PC-3 (cell line): ENCODE results near the gene KRTAP2-3. TPM values are rescaled to one million over a fixed set of nuclear protein-coding genes. Genes with fewer than 3 reads are reported as not detected.
"Not testable (repeated sequence)": the region's sequence is repeated elsewhere in the genome, so short reads cannot be mapped to it uniquely, and the experiment has no call there.

ENCODE experiments used
- ATAC-seq: fragments of 200-7000 bp; cut with Tn5 transposase; 2 replicates; pipeline ENCODE4 v1.9.1; 2020; ENCODE audit warnings: mild to moderate bottlenecking, moderate library complexity
- BruUV-seq: library from RNA; stranded (reverse); fragments of 400-500 nt; replicated peaks from 2 replicates; lab custom pipeline; 2021; lab: Mats Ljungman, UMichigan
- CTCF ChIA-PET: fragments of 300-600 bp; sonication (Branson Sonifier 250); formaldehyde crosslinking; loops from one replicate; lab custom pipeline; 2022; ENCODE audit warnings: antibody characterized with exemption; lab: Charles Lee
- POLR2A ChIA-PET: fragments of 300-600 bp; sonication (Branson Sonifier 250); formaldehyde crosslinking; loops from one replicate; lab custom pipeline; 2022; ENCODE audit warnings: antibody characterized with exemption; ENCODE audit not compliant: unreplicated experiment; lab: Charles Lee
- DNase-seq: peaks from one replicate; pipeline ENCODE4 v3.0.0-alpha.2; 2015
- H2AFZ ChIP-seq: fragments of 300-600 bp; sonication (generic); 2 replicates; pipeline ENCODE4 v1.6.0; 2016; ENCODE audit warnings: antibody characterized with exemption, low read length
- H3F3A ChIP-seq: fragments of 300-600 bp; sonication (generic); one replicate; pipeline ENCODE4 v1.6.0; 2017; ENCODE audit warnings: antibody characterized with exemption, low read length, control low read depth, mild to moderate bottlenecking; ENCODE audit not compliant: unreplicated experiment
- H3K27ac ChIP-seq: fragments of 300-600 bp; sonication (generic); 2 replicates; pipeline ENCODE4 v1.5.1; 2016; ENCODE audit warnings: mild to moderate bottlenecking, low read length
- H3K27me3 ChIP-seq: fragments of 300-600 bp; sonication (generic); 2 replicates; pipeline ENCODE4 v1.6.1; 2016; ENCODE audit warnings: low read length, mixed read lengths
- H3K36me3 ChIP-seq: fragments of 300-600 bp; sonication (generic); 2 replicates; pipeline ENCODE4 v1.6.1; 2016; ENCODE audit warnings: low read depth, mixed run types, low read length, mixed read lengths
- H3K4me1 ChIP-seq: fragments of 300-600 bp; sonication (generic); 2 replicates; pipeline ENCODE4 v1.5.1; 2016; ENCODE audit warnings: low read length; ENCODE audit not compliant: insufficient read depth
- H3K4me2 ChIP-seq: fragments of 300-600 bp; sonication (generic); 2 replicates; pipeline ENCODE4 v1.6.0; 2016; ENCODE audit warnings: low read length
- H3K4me3 ChIP-seq: fragments of 300-600 bp; sonication (generic); 2 replicates; pipeline ENCODE4 v1.5.1; 2016; ENCODE audit warnings: mild to moderate bottlenecking, low read length, mixed read lengths
- H3K79me2 ChIP-seq: fragments of 300-600 bp; sonication (generic); 2 replicates; pipeline ENCODE4 v1.6.1; 2017; ENCODE audit warnings: low read length, mixed read lengths
- H3K9ac ChIP-seq: fragments of 300-600 bp; sonication (generic); 2 replicates; pipeline ENCODE4 v1.6.0; 2016; ENCODE audit warnings: mild to moderate bottlenecking, low read length
- H3K9me2 ChIP-seq: fragments of 300-600 bp; sonication (generic); replicated peaks from 2 replicates; pipeline ENCODE4 v1.6.1; 2016; ENCODE audit warnings: mixed run types, low read length, mixed read lengths
- H3K9me3 ChIP-seq: fragments of 300-600 bp; sonication (generic); 2 replicates; pipeline ENCODE4 v1.6.1; 2016; ENCODE audit warnings: low read length, mixed read lengths
- H4K20me1 ChIP-seq: fragments of 300-600 bp; sonication (generic); 2 replicates; pipeline ENCODE4 v1.6.1; 2016; ENCODE audit warnings: low read length, mixed read lengths
- EZH2 ChIP-seq: fragments of 300-600 bp; sonication (generic); IDR thresholded peaks from one replicate; pipeline ENCODE4 v1.6.1; 2017; ENCODE audit warnings: antibody characterized with exemption, mild to moderate bottlenecking, low read length; ENCODE audit not compliant: unreplicated experiment
- EZH2phosphoT487 ChIP-seq: fragments of 300-600 bp; sonication (generic); IDR thresholded peaks from 2 replicates; pipeline ENCODE4 v1.6.1; 2018; ENCODE audit warnings: mild to moderate bottlenecking, antibody characterized with exemption, low read length, borderline replicate concordance
- intact Hi-C: fragments of 100-400 bp; cut with micrococcal nuclease; formaldehyde crosslinking; loops from 2 replicates; pipeline ENCODE4 v1.9.0; 2023
- total RNA-seq: library from RNA; depleted of rRNA; stranded (reverse); fragments of >200 nt; gene quantifications from 2 replicates; pipeline ENCODE4 v1.2.3, GENCODE V29; 2014
- TF ChIP-seq, protein P1 (sequence below): fragments of 300-600 bp; sonication (generic); conservative IDR thresholded peaks from 2 replicates; pipeline ENCODE4 v1.5.1; 2017; ENCODE audit warnings: antibody characterized with exemption, low read depth, mild to moderate bottlenecking, low read length

The KRTAP2-3 gene
- total RNA-seq, 1 experiment from 2014 or later = 10.8 TPM

DNA sequence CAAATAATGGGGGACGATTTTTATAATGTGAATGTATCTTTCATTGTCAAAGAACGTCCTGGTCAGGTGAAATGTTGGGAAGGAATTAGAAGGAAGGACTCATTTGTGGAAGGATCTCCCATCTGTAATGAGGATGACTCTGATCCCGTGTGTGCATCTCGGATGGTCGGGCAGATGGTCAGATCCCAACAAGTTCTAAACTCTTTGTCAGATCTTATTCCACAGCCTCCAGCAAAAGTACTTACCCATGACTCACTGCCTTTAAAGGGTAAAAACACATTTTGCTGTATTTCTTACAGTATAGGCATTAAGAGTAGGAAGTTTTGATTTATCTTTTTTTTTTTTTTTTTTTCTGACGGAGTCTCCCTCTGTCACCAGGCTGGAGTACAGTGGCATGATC, 38.6 kb upstream of the KRTAP2-3 start:
- no TSS peak for BruUV-seq
- peak; percentile 57 for DNase-seq
- peak overlapping the region; percentile 49 for H3K27ac ChIP-seq
- POLR2A ChIA-PET = no interaction called here
- H3K9ac ChIP-seq = no peak overlapping the region
- CTCF ChIA-PET = no interaction called here
- H3K79me2 ChIP-seq = 0 out of 2 replicates have a peak, but pooled peaks cover 5% of the 10 kb centered on the region
- TF ChIP-seq EZH2phosphoT487 (no peak), EZH2 (no peak)
- TF ChIP-seq, protein P1, sequence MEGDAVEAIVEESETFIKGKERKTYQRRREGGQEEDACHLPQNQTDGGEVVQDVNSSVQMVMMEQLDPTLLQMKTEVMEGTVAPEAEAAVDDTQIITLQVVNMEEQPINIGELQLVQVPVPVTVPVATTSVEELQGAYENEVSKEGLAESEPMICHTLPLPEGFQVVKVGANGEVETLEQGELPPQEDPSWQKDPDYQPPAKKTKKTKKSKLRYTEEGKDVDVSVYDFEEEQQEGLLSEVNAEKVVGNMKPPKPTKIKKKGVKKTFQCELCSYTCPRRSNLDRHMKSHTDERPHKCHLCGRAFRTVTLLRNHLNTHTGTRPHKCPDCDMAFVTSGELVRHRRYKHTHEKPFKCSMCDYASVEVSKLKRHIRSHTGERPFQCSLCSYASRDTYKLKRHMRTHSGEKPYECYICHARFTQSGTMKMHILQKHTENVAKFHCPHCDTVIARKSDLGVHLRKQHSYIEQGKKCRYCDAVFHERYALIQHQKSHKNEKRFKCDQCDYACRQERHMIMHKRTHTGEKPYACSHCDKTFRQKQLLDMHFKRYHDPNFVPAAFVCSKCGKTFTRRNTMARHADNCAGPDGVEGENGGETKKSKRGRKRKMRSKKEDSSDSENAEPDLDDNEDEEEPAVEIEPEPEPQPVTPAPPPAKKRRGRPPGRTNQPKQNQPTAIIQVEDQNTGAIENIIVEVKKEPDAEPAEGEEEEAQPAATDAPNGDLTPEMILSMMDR = no peak
- no peaks in the 10 kb centered on the region for H3K9me2 ChIP-seq
- no peaks in the 10 kb centered on the region for H3K36me3 ChIP-seq
- H3K27me3 ChIP-seq = no peaks in the 10 kb centered on the region
- peak; percentile 16; the same call in 1 of the 2 replicates for ATAC-seq
- peak overlapping the region; percentile 44 for H3K4me2 ChIP-seq
- H3F3A ChIP-seq = no peaks in the 10 kb centered on the region
- H3K9me3 ChIP-seq = no peaks in the 10 kb centered on the region
- H4K20me1 ChIP-seq = no peaks in the 10 kb centered on the region
- H3K4me3 ChIP-seq = no peak overlapping the region
- peak overlapping the region; percentile 65; the same call in 1 of the 2 replicates for H2AFZ ChIP-seq
- H3K4me1 ChIP-seq = peaks cover 33% of the 10 kb centered on the region
- intact Hi-C loops = no loop called here

DNA sequence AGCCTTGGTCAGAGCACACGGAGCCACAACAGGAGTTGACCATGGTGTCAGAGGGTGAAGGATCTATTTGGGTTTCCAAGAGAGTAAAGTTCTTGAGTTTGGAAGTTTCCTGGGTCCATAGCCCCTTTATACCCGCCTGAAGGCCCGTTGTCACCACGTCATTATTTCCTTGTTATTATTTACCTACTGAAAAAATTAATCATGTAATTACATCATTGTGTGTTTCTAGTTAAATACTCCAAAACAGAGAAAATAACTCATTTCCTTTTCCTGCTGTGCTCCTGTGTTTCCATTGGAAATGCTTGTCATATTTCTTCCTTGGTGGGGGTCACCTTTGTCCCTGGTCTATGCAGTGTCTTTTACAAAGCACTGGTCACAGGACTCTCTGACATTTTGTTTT, 38.1 kb upstream of the KRTAP2-3 start, which contains the start of gene KRTAP4-8:
Gene KRTAP4-8 (minus strand): TSS at position 101 of the 400 bp plus-strand sequence. CDS start 58 bp downstream, at position 43.
- no peaks in the 10 kb centered on the region for H4K20me1 ChIP-seq
- DNase-seq = no peak
- no peaks in the 10 kb centered on the region for H3K36me3 ChIP-seq
- intact Hi-C loops = no loop called here
- no peaks in the 10 kb centered on the region for H3K9me2 ChIP-seq
- no TSS peak for BruUV-seq
- ChIA-PET CTCF (no interaction called here), POLR2A (no interaction called here)
- no peak within 1 kb of the TSS for H3K9ac ChIP-seq
- peak within 1 kb of the TSS; percentile 65; the same call in 1 of the 2 replicates for H2AFZ ChIP-seq
- no peaks in the 10 kb centered on the region for H3K27me3 ChIP-seq
- H3K4me1 ChIP-seq = peaks cover 31% of the 10 kb centered on the region
- 0 out of 2 replicates have a peak, but pooled peaks cover 5% of the 10 kb centered on the region for H3K79me2 ChIP-seq
- H3K27ac ChIP-seq = peak within 1 kb of the TSS; percentile 49
- H3K4me2 ChIP-seq = peak within 1 kb of the TSS; percentile 44
- no peaks in the 10 kb centered on the region for H3K9me3 ChIP-seq
- TF ChIP-seq, protein P1 = no peak
- TF ChIP-seq EZH2phosphoT487 (no peak), EZH2 (no peak)
- ATAC-seq = no peak
- H3F3A ChIP-seq = no peaks in the 10 kb centered on the region
- H3K4me3 ChIP-seq = no peak within 1 kb of the TSS

DNA sequence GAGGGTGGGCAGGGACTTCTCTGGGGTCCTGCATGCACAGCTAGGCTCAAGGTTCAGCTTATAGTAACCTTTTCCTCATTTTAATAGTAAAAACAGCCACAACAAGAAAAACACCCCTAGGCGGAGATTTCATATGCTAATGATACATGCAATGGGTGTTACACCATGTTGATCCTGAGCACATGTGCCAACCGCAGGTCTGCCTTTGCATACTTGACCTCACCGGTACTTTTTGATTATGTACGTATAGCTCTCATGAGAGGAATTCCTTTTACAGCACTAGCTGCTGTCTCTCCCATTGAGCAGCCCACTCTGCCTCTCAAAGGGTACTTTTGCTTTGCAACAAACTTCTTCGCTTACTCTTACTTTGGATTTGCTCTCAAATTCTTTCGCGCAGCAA, 36.1 kb upstream of the KRTAP2-3 start:
- ChIA-PET POLR2A (no interaction called here), CTCF (no interaction called here)
- Histone ChIP-seq H3K27ac (no peak overlapping the region), H3K9ac (no peak overlapping the region), H3K4me3 (no peak overlapping the region), H3K9me3 (no peaks in the 10 kb centered on the region), H3F3A (no peaks in the 10 kb centered on the region), H3K4me1 (peaks cover 27% of the 10 kb centered on the region), H3K79me2 (no peaks in the 10 kb centered on the region), H3K4me2 (no peak overlapping the region), H3K36me3 (no peaks in the 10 kb centered on the region; the same call in 1 of the 2 replicates), H4K20me1 (no peaks in the 10 kb centered on the region), H3K27me3 (no peaks in the 10 kb centered on the region), H3K9me2 (no peaks in the 10 kb centered on the region), H2AFZ (no peak overlapping the region)
- BruUV-seq = no TSS peak
- intact Hi-C loops = no loop called here
- no peak for DNase-seq
- TF ChIP-seq EZH2phosphoT487 = no peak
- TF ChIP-seq, protein P1 = no peak
- TF ChIP-seq EZH2 = no peak
- ATAC-seq = no peak

DNA sequence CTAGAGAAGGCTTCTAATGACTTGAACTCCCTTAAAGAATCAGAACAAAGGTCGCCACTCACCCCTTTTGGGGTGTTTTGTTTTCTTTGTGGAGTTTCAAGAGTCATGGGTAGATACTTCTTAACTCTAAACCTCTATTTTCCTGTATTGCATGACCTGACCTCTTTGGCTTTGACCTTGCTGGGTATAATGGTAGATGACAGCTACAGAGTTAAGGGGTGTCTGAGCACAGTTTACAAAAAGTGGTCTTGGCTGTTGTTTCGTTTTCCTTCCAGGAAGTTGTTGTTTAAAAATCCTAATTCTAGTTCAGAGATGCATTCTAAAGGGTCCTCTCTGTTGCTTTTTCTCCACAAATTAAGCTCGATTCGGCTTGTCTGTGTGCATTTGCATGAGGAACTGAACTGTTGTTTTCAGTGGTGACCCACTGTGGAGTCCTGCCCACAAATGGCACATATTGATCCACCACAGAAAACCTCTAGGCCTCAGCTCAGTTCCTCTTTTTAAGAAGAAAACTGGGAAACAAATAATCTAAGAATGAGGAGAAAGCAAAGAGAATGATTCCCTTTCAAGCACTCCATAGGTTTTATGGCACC, 28.9 kb upstream of the KRTAP2-3 start:
- not testable (repeated sequence) for H3K27me3 ChIP-seq

More for the DNA sequence above, 28.9 kb upstream of the KRTAP2-3 start:
- H3K9me2 ChIP-seq, POLR2A ChIA-PET, H3K9ac ChIP-seq, H3K4me3 ChIP-seq, H3K79me2 ChIP-seq, H3F3A ChIP-seq, H3K36me3 ChIP-seq, DNase-seq, ATAC-seq, CTCF ChIA-PET, H4K20me1 ChIP-seq, H3K4me2 ChIP-seq, H3K9me3 ChIP-seq, H3K4me1 ChIP-seq, intact Hi-C loops, H3K27ac ChIP-seq, BruUV-seq, H2AFZ ChIP-seq: not testable (repeated sequence)
